ENCODE results near the gene MRGPRD. TPM values are rescaled to one million over a fixed set of nuclear protein-coding genes. Genes with fewer than 3 reads are reported as not detected.
A peak's percentile ranks its signal among the peaks of the same experiment; 100 is the strongest.
"Not testable (repeated sequence)": the region's sequence is repeated elsewhere in the genome, so short reads cannot be mapped to it uniquely, and the experiment has no call there.

MRGPRD gene
- total RNA-seq, 1 donor from 2014 or later = not detected

GRCh38 chr11:69005631-69006368, 25.0 kb upstream of the MRGPRD start:
- DNase-seq (ENCODE audit: low read depth) = no peak

- no peak for DNase-seq (ENCODE audit: low read depth)
These were observed 24.4 kb upstream of the MRGPRD start for GRCh38 chr11:69005183-69005630.

- DNase-seq (ENCODE audit: low read depth) = no peak
These were observed 23.8 kb upstream of the MRGPRD start for GRCh38 chr11:69004411-69005182.

GRCh38 chr11:69003866-69004367, 23.1 kb upstream of the MRGPRD start:
- DNase-seq (ENCODE audit: low read depth) = no peak

- no peak for DNase-seq (ENCODE audit: low read depth)
These were observed 22.6 kb upstream of the MRGPRD start for GRCh38 chr11:69003301-69003865.

GRCh38 chr11:69002570-69003231, 21.9 kb upstream of the MRGPRD start:
- DNase-seq (ENCODE audit: low read depth) = no peak

GRCh38 chr11:69002110-69002569, 21.4 kb upstream of the MRGPRD start:
- no peak for DNase-seq (ENCODE audit: low read depth)

GRCh38 chr11:69001243-69002081, 20.7 kb upstream of the MRGPRD start:
- DNase-seq (ENCODE audit: low read depth) = no peak

GRCh38 chr11:69000831-69001242, 20.1 kb upstream of the MRGPRD start:
- DNase-seq (ENCODE audit: low read depth) = peak; percentile 68

- DNase-seq (ENCODE audit: low read depth) = no peak
These were observed 19.6 kb upstream of the MRGPRD start for GRCh38 chr11:69000391-69000790.

GRCh38 chr11:68999748-69000355, 19.1 kb upstream of the MRGPRD start:
- not testable (repeated sequence) for DNase-seq (ENCODE audit: low read depth)

- DNase-seq (ENCODE audit: low read depth) = no peak
These were observed 18.4 kb upstream of the MRGPRD start for GRCh38 chr11:68999093-68999747.

GRCh38 chr11:68998390-68998911, 17.7 kb upstream of the MRGPRD start:
- no peak for DNase-seq (ENCODE audit: low read depth)

GRCh38 chr11:68997995-68998348, 17.2 kb upstream of the MRGPRD start:
- no peak for DNase-seq (ENCODE audit: low read depth)

- DNase-seq (ENCODE audit: low read depth) = no peak
These were observed 16.6 kb upstream of the MRGPRD start for GRCh38 chr11:68997124-68997994.

- DNase-seq (ENCODE audit: low read depth) = no peak
These were observed 15.8 kb upstream of the MRGPRD start for GRCh38 chr11:68996376-68997123.

GRCh38 chr11:68994894-68995285, 14.1 kb upstream of the MRGPRD start:
- DNase-seq (ENCODE audit: low read depth) = no peak

All from renal cortical epithelial cell (primary cell).